ENCODE results near the gene GOLGA6C.

DNA sequence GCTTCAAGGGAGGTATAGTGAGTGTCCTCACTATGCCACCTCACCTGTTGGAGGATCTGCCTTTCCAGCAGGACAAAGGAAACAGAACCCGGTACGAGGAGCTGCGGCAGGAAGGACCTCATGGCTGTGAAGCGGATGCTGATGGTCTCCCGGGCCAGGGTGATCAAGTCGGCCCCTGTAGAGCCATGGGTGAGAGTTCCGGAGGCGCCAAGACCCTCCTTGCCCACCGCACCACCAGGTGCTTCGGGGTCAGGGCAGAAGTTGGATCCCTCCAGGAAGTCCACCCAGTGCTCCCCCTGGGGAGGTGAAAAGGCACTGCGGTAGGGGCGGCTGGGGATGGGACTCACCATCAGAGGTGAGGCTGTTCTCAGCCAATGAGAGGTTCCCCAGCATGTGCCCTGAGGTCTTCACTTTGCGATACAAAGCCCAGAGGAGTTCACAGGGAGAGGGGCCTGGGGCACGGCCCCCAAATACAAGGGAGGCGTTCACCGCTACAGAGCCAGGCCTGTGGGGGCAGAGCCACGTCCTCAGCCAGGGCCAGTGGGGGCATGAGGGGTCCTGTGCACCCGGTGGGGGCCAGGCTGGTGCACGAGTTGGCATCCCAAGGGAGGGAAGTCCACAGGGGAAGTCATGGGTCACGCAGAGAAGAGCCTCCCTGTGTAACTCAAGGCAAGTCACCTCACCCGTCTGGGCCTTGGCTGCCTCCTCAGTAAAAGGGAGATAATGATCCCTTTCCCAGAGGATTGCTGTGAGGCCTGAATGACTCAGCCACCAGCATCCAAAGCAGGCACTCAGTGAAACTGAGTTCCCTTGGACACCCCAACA, 28.7 kb upstream of the GOLGA6C start:
- TF ChIP-seq EP300 (IDR thresholded peaks at IDR 0.05) (no peak), CTCF (IDR thresholded peaks at IDR 0.05) (no peak), POLR2A (IDR thresholded peaks at IDR 0.05) (no peak), POLR2AphosphoS5 (IDR thresholded peaks at IDR 0.05) (no peak)
